Fibroblast of lung (primary cell): ENCODE results near the gene PAFAH1B2.

Source experiments
- CTCF ChIP-seq, 2 donors: IDR thresholded peaks in 1 of 2; conservative IDR thresholded peaks in 1 of 2; 1 replicate in 1 of 2; 2 replicates in 1 of 2; pipeline ENCODE4 v1.5.1; 2011 to 2012; ENCODE audit warnings: low read length in 2 of 2, control low read depth in 1 of 2, inconsistent platforms in 1 of 2, low read depth in 1 of 2, mild to moderate bottlenecking in 1 of 2
- EZH2 ChIP-seq: IDR thresholded peaks from 2 replicates; pipeline ENCODE4 v1.5.1; 2012; ENCODE audit warnings: low read length, control low read depth, mild to moderate bottlenecking; ENCODE audit errors: missing control alignments

DNA sequence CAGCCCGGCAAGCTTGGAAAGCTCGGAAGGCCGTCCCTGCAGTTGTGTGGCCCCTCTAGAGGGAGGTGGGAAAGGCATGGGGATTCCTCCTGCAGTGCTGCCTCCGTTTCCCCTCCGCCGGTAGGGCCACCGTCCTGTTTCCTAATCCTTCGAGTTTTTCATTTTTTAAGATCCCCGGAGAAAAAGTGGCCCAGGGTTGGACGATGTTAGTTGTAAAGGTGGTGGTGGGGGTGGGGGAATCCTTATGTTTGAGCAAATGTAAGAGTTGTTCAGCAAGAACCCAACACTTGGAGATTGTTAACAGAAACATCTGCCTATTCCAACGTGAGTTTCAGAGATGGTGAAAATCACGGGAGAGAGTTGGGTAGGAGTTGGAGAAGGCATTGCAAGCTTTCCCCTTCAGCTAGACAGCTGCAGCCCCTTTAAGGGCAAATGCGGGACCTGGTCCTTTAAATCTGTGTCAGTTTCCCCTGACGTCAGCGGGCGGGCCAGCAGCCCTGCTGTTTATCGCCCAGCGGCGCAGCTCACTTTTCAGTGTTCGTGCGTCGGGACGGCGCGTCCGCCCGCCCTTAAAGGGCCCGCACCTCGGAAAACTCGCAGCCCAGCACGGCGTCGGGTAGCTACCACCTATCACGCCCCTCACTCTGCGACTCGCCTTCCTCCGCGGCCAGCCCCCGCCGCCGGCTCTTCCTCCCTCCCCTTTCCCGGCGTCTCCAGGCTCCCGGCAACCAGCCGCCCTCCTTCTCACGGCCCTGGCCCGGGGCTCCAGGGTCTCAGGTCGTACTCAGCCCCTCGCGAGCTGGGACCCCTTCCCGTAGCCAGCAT lies 34.3 kb downstream of the PAFAH1B2 start, which contains the start of gene SIDT2:
- TF ChIP-seq CTCF (conservative IDR thresholded peaks at IDR 0.05 in 1 of 2, IDR thresholded peaks at IDR 0.05 in 1 of 2; ENCODE audit: low read depth in 1 of 2, low read length in 2 of 2) (no peak), EZH2 (no peak)
